ENCODE measurements around the gene ENC1.

Gene ENC1

GRCh38 chr5:74608736-74609601, 31.6 kb downstream of the ENC1 start:
- DNase-seq (ENCODE audit: low spot score) = no peak

DNA sequence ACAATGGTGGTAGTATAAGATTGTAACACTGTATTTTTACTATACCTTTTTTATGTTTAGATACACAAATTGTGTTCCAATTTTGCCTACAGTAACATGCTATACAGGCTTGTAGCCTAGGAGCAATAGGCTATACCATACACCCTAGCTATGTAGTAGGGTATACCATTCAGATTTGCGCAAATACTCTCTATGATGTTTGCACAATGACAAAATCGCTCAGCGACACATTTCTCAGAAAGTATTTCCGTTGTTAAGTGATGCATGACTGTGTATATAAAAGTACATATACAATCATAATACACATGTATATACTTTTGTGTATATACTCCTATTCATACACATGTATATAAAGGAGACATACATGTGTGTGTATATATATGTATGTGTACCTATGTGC, 34.8 kb downstream of the ENC1 start:
- no peak for DNase-seq (ENCODE audit: low spot score)

- no peak for DNase-seq (ENCODE audit: low spot score)
These were observed 37.2 kb downstream of the ENC1 start for GRCh38 chr5:74603376-74603775.

DNA sequence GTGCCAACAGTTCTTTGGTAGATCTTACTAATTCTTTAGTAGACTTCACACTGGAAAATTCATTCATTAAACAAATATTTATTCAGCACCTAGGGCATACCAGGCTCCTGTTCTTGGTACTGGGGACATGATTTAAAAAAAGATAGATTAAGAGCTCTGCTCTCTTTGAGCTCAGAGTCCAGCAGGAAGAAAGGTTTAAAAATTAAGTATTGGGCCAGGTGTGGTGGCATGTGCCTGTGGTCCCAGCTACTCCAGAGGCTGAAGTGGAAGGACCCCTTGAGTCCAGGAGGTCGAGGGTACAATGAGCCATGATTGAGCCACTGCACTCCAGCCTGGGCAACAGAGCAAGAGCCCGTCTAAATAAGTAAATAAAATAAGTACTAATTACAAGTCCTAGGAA, 41.4 kb downstream of the ENC1 start:
- no peak for DNase-seq (ENCODE audit: low spot score)

DNA sequence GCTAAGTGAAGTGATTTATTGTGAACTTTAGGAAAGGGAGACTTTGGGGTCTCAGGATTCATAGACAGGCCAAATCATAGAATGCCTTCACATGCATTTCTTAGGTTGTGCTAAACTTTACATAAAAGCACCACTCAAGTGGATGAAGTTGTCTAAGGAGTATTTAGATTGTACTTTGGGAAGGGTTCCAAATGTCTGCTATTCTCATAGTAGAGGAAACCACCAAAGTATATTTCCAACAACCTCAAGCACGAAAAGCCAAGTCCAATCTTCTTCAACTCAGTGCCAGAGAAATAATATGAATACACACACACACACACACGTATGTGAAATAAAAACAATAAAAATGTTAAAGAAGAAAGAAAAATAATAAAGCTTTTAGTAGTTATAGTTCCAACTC, 41.8 kb downstream of the ENC1 start:
- DNase-seq (ENCODE audit: low spot score) = no peak

- DNase-seq (ENCODE audit: low spot score) = no peak
These were observed 43.6 kb downstream of the ENC1 start for GRCh38 chr5:74596927-74597326.

GRCh38 chr5:74595143-74595925, 45.2 kb downstream of the ENC1 start:
- DNase-seq (ENCODE audit: low spot score) = no peak

GRCh38 chr5:74594137-74595040, 46.1 kb downstream of the ENC1 start:
- DNase-seq (ENCODE audit: low spot score) = no peak

DNA sequence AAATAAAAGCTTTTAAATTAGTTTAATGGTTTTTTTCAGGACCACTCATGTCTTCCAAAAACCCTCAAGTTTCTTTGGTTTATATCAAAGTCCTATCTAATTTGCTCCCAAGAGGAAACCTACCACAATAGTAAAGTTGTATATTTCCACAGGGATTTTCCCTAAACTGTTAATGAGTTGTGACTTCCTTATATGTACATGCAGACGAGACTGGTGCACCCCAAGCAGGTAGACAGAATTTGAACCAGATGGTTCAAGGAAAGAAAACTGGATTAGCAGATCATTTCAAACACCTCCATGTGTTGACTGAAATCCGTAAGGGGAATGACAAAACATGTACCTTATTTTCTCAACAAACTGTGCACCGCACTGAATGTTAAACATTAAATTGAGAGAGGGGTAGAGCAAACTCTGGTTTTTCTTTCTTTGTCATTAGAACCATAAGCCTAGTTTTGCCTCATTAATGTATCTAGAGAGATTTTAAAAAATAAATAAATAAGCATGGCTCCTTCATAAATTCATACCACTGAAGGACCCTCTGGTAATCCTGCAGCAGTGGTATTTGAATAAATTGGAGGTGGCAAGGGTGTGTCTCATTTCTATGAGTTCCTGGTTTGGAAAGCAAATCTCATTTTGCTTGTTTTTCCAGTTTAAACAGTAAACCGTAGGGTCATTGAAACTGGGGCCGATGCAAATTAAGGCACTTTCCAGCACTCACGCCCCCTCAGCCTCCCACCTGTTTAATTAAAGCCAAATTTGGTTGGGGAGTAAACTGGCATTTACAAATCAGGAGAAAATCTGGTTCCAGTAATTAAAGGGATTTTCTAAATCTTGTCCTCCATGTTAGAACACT, 51.1 kb downstream of the ENC1 start:
- DNase-seq (ENCODE audit: low spot score) = no peak

- DNase-seq (ENCODE audit: low spot score) = no peak
These were observed 52.1 kb downstream of the ENC1 start for GRCh38 chr5:74588415-74588814.

DNA sequence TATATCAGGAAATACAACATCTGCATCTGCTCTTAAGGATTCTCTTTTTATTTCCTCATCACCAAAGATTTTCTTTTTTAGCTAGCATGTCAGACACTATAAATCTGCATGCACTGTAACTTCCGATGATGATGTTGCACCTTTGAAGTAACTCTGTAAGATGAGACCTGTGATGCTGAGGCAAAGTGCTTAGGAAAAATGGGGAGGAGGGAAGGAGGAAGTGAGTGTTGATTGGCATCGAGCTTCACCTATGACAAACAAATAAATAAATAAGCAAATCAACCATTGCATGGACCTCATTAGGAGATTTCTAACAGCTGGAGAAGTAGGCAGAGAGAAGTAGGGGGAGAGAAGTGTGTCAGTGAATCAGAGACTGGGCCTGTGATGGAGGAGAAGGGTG, 52.6 kb downstream of the ENC1 start:
- no peak for DNase-seq (ENCODE audit: low spot score)

DNA sequence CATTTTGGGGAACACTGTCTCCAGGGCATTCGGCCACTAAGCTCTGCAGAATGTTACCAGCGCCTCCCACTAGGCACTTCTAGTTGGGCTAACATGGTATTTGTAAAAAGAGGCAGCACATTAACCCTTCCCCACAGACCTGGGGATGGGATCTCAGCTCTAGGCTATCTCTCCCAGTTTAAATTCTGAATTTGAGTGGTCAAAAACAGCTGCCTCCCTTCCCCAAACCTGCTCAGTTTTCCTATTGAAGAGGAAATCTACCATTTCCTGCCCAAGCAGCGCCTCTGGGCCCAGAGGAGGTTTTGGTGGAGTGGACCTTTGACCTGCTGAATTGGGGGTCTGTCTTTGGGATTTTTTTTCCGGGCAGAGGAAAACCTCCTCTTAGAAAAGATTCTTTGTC, 53.2 kb downstream of the ENC1 start:
- DNase-seq (ENCODE audit: low spot score) = no peak

DNA sequence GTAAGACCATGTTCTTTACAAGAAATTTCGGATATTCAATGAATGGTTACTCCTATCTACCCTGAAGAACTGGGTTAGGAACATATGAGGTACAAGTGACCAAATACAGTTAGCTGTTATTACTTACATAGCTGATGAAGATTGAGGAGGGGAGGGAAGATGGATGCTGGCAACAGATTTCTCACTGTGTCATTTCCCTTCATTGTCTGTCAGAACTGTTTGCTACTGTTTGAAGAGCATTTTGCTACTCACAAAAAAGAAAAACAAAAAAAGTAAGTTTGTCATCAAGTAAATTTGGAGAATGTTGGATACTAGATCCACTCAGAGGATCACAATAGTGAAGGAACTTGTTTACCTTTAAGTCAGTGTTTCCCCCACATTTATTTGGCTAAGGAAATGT, 53.7 kb downstream of the ENC1 start:
- DNase-seq (ENCODE audit: low spot score) = no peak

- DNase-seq (ENCODE audit: low spot score) = no peak
These were observed 57.7 kb downstream of the ENC1 start for GRCh38 chr5:74582853-74583252.

- DNase-seq (ENCODE audit: low spot score) = no peak
These were observed 58.6 kb downstream of the ENC1 start for GRCh38 chr5:74581988-74582365.

DNA sequence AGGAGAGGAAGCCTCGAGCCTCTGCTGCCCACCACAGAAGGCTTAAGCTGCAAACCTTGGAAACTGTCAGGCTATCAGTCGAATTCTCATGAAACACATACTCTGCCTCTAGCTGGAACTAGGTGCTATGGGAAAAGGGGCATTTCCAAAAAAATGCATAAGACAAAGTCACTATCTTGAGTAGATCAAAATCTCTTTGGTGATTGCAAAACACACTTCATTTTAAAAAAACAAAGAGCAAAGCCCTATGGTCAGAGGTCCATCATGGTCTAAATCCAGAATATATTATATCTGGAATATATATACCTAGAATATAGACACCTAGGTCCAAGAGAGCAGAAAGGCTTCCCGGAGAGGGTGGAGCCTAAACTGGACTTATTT, 59.8 kb downstream of the ENC1 start:
- no peak for DNase-seq (ENCODE audit: low spot score)

DNA sequence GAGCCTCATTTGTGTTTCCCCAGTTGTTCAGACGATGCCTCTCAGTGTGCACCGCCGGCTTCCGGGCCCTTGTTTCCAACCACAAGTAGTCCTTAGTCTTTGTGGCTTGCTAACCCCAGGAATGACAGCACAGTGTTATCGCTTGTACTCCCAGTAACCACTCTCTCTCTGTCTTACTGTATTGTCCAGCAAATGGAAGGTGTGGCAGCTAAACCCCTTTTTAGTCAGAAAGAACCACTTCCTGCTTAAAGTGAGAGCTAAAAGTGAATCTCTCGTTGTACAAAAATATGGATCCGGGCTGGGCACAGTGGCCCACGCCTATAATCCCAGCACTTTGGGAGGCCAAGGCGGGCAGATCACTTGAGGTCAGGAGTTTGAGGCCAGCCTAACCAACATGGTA, 61.3 kb downstream of the ENC1 start:
- no peak for DNase-seq (ENCODE audit: low spot score)

DNA sequence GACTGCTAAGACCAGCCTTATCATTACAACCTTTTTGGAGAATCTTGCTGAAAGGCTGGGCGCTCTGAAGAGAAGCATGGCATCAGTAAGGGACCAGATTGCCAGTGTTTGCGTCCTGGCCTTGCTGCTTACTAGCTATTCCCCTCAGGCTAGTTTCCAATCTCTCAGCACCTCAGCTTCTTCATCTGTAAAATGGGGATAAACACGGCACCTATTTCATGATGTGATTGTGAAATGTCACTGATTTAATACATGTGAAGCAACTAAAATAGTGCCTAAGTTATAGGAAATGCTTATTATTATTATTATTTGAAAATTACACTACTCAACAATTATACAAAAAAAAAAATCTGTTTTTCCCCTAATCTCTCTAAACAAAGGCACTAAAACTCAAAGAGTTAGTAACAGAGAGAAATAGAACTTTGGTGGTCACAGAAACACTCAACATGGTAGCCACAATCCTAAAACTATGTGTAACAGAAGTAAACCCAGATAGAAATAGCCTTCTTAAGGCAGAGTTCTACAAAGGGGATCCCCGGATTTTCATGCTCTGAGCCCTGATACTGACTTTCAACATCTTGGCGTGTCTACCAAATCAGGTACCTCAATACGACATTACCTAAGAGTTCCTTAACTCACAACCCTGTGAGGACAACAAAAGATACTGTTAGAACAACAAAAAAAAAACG, 62.0 kb downstream of the ENC1 start:
- DNase-seq (ENCODE audit: low spot score) = no peak

All from hematopoietic multipotent progenitor cell treated with erythropoietin and hydrocortisone succinate and interleukin-3 and kit ligand, for 15 days (in vitro differentiated cells).